Panc1 (cell line): ENCODE results near the gene PRKAG2. TPM values are rescaled to one million over a fixed set of nuclear protein-coding genes. Genes with fewer than 3 reads are reported as not detected.
A peak's percentile ranks its signal among the peaks of the same experiment; 100 is the strongest.

Source experiments
- ATAC-seq: fragments of 200-7000 bp; cut with Tn5 transposase; 2 replicates; pipeline ENCODE4 v1.9.1; 2020; ENCODE audit warnings: mild to moderate bottlenecking, moderate library complexity
- BruUV-seq: library from RNA; stranded (reverse); fragments of 400-500 nt; replicated peaks from 2 replicates; lab custom pipeline; 2021; lab: Mats Ljungman, UMichigan
- CTCF ChIA-PET: fragments of 300-600 bp; sonication (Branson Sonifier 250); formaldehyde crosslinking; loops from one replicate; lab custom pipeline; 2022; ENCODE audit warnings: antibody characterized with exemption; lab: Charles Lee
- POLR2A ChIA-PET: fragments of 300-600 bp; sonication (Branson Sonifier 250); formaldehyde crosslinking; loops from one replicate; lab custom pipeline; 2022; ENCODE audit warnings: antibody characterized with exemption; lab: Charles Lee
- DNase-seq: peaks from one replicate; pipeline ENCODE4 v3.0.0-alpha.2; 2010; ENCODE audit warnings: low read depth, low spot score
- H3K27ac ChIP-seq: 2 replicates; pipeline ENCODE4 v1.5.1; 2011; ENCODE audit warnings: mild to moderate bottlenecking, low read length, inconsistent platforms
- H3K27me3 ChIP-seq: fragments of 200-500 bp; sonication (Bioruptor generic); 2 replicates; pipeline ENCODE4 v1.6.0; 2014; ENCODE audit warnings: low read length, inconsistent platforms; ENCODE audit not compliant: control insufficient read depth, insufficient read depth
- H3K36me3 ChIP-seq: fragments of 200-500 bp; sonication (Bioruptor generic); 2 replicates; pipeline ENCODE4 v1.5.1; 2014; ENCODE audit warnings: inconsistent platforms, mild to moderate bottlenecking, low read length, moderate library complexity; ENCODE audit not compliant: control insufficient read depth, insufficient read depth
- H3K4me1 ChIP-seq: 2 replicates; pipeline ENCODE4 v1.5.1; 2011; ENCODE audit warnings: inconsistent platforms, mild to moderate bottlenecking, low read length, moderate library complexity; ENCODE audit not compliant: control insufficient read depth, insufficient read depth
- H3K4me3 ChIP-seq, 2 experiments: 2 replicates each; pipeline ENCODE4 v1.5.1; 2011 to 2012; ENCODE audit warnings: low read depth in 2 of 2, low read length in 2 of 2, mild to moderate bottlenecking in 2 of 2, inconsistent platforms in 1 of 2, moderate library complexity in 1 of 2
- H3K9me3 ChIP-seq: fragments of 200-500 bp; sonication (Bioruptor generic); 2 replicates; pipeline ENCODE4 v1.5.1; 2014; ENCODE audit warnings: low read depth, mild to moderate bottlenecking, inconsistent platforms, low read length, moderate library complexity; ENCODE audit not compliant: control insufficient read depth, insufficient read depth
- POLR2AphosphoS5 ChIP-seq: IDR thresholded peaks from 2 replicates; pipeline ENCODE4 v1.6.1; 2012; ENCODE audit warnings: mild to moderate bottlenecking, low read depth, low read length, moderate library complexity
- SIN3A ChIP-seq: IDR thresholded peaks from 2 replicates; pipeline ENCODE4 v1.6.1; 2012; ENCODE audit warnings: low read depth, mild to moderate bottlenecking, low read length, moderate library complexity, borderline replicate concordance; ENCODE audit not compliant: insufficient read depth
- TCF7L2 ChIP-seq: IDR thresholded peaks from 2 replicates; pipeline ENCODE4 v1.6.1; 2011; ENCODE audit warnings: mild to moderate bottlenecking, low read depth, low read length, inconsistent platforms
- in situ Hi-C: cut with HindIII; loops from 2 replicates; pipeline ENCODE4 v1.10.0; 2016; ENCODE audit warnings: low sequenced_read_pairs, low pct_unique_long_range_greater_than_20kb
- intact Hi-C: fragments of 100-400 bp; cut with micrococcal nuclease; formaldehyde crosslinking; loops from one replicate; pipeline ENCODE4 v1.10.0; 2022; ENCODE audit not compliant: unreplicated experiment
- total RNA-seq: library from RNA; stranded (reverse); gene quantifications from one replicate; pipeline ENCODE4 v1.2.1, GENCODE V29; 2021; ENCODE audit not compliant: unreplicated experiment
- TF ChIP-seq, protein P1 (sequence below): fragments of 450-650 bp; IDR thresholded peaks from 2 replicates; pipeline ENCODE4 v1.5.1; 2017; ENCODE audit warnings: mild to moderate bottlenecking
- TF ChIP-seq, protein P2 (sequence below), 2 experiments: IDR thresholded peaks; 2 replicates each; pipeline ENCODE4 v1.6.1; 2011 to 2012; ENCODE audit warnings: low read depth in 2 of 2, control low read depth in 1 of 2, low read length in 1 of 2, mild to moderate bottlenecking in 1 of 2, moderate library complexity in 1 of 2; ENCODE audit not compliant: insufficient read depth in 1 of 2

PRKAG2 gene
- total RNA-seq, 1 experiment from 2014 or later: 71.6 TPM

GRCh38 chr7:151889406-151890354 is 12.8 kb upstream of the PRKAG2 start:
- no TSS peak for BruUV-seq
- POLR2A ChIA-PET: interaction anchor here (0.6 kb wide), 1 partner anchor 172 kb away, joined by 5 read pairs; no protein-coding TSS in a partner anchor
- intact Hi-C loops: no loop called here

DNA sequence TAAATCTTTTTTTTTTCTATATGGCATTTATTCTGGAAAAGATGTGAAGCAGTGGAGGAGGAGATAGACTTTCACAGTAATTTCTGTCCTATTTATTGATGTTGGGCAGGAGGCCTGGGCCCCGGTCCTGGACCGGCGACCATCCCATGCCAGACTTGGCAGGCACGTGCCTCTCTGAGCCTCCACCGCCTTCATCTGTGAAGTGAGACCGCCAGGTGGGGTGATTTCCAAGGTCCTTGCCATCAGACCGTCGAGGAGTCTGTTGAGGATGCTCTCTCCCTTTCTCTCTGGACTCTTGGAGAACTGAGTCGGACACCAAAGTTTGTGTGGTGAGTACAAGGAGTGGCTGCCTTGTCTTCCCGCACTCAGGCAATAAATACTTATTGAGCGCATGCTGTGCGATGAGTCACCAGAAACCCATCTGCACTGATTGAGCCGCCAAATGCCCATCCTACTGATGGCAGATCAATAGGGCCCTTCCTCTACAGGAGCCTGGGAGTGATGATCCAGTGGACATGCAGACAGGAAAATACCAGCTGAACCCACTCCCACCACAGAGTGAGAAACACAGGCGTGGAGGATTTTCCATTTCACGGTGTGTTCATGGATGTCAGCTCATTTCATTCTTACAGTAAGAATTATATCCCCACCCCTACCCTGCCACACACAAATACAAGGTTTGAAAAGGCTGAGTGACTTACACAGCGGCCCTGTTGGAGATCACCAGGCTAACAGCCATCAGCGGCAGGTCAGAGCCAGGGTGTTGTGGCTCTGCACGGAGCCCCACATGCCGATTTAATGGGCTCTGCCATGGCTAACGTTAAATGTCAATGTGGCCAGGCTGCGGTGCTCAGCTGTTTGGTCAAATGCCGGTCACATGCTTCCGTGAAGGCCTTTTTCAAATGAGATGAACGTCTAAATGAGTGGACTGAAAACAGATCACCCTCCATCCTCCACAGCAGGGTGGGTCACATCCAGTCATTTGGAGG is 11.5 kb upstream of the PRKAG2 start:
- ChIA-PET CTCF (no interaction called here), POLR2A (no interaction called here)
- Histone ChIP-seq H3K36me3 (no peaks in the 10 kb centered on the region), H3K27me3 (peaks cover 6% of the 10 kb centered on the region), H3K9me3 (no peaks in the 10 kb centered on the region), H3K4me3 (no peak overlapping the region), H3K4me1 (no peaks in the 10 kb centered on the region), H3K27ac (no peak overlapping the region)
- no TSS peak for BruUV-seq
- intact Hi-C loops: no loop called here
- TF ChIP-seq SIN3A (no peak), TCF7L2 (no peak), POLR2AphosphoS5 (no peak)
- TF ChIP-seq, protein P1, sequence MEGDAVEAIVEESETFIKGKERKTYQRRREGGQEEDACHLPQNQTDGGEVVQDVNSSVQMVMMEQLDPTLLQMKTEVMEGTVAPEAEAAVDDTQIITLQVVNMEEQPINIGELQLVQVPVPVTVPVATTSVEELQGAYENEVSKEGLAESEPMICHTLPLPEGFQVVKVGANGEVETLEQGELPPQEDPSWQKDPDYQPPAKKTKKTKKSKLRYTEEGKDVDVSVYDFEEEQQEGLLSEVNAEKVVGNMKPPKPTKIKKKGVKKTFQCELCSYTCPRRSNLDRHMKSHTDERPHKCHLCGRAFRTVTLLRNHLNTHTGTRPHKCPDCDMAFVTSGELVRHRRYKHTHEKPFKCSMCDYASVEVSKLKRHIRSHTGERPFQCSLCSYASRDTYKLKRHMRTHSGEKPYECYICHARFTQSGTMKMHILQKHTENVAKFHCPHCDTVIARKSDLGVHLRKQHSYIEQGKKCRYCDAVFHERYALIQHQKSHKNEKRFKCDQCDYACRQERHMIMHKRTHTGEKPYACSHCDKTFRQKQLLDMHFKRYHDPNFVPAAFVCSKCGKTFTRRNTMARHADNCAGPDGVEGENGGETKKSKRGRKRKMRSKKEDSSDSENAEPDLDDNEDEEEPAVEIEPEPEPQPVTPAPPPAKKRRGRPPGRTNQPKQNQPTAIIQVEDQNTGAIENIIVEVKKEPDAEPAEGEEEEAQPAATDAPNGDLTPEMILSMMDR: no peak
- TF ChIP-seq, protein P2, sequence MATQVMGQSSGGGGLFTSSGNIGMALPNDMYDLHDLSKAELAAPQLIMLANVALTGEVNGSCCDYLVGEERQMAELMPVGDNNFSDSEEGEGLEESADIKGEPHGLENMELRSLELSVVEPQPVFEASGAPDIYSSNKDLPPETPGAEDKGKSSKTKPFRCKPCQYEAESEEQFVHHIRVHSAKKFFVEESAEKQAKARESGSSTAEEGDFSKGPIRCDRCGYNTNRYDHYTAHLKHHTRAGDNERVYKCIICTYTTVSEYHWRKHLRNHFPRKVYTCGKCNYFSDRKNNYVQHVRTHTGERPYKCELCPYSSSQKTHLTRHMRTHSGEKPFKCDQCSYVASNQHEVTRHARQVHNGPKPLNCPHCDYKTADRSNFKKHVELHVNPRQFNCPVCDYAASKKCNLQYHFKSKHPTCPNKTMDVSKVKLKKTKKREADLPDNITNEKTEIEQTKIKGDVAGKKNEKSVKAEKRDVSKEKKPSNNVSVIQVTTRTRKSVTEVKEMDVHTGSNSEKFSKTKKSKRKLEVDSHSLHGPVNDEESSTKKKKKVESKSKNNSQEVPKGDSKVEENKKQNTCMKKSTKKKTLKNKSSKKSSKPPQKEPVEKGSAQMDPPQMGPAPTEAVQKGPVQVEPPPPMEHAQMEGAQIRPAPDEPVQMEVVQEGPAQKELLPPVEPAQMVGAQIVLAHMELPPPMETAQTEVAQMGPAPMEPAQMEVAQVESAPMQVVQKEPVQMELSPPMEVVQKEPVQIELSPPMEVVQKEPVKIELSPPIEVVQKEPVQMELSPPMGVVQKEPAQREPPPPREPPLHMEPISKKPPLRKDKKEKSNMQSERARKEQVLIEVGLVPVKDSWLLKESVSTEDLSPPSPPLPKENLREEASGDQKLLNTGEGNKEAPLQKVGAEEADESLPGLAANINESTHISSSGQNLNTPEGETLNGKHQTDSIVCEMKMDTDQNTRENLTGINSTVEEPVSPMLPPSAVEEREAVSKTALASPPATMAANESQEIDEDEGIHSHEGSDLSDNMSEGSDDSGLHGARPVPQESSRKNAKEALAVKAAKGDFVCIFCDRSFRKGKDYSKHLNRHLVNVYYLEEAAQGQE (IDR thresholded peaks at IDR 0.05; ENCODE audit: insufficient read depth in 1 of 2, low read depth in 2 of 2, low read length in 1 of 2): no peak
- DNase-seq: no peak
- in situ Hi-C loops: no loop called here
- ATAC-seq: peak; percentile 48; the same call in 1 of the 2 replicates

More at GRCh38 chr7:151889406-151890354, 12.8 kb upstream of the PRKAG2 start:
- Histone ChIP-seq H3K4me1 (no peaks in the 10 kb centered on the region), H3K4me3 (no peak overlapping the region), H3K27ac (no peak overlapping the region), H3K27me3 (peaks cover 6% of the 10 kb centered on the region), H3K36me3 (no peaks in the 10 kb centered on the region), H3K9me3 (no peaks in the 10 kb centered on the region)
- in situ Hi-C loops: no loop called here
- no peak for DNase-seq
- no peak for ATAC-seq
- TF ChIP-seq, protein P1: no peak
- no peak for TF ChIP-seq TCF7L2
- TF ChIP-seq, protein P2 (IDR thresholded peaks at IDR 0.05; ENCODE audit: insufficient read depth in 1 of 2, low read depth in 2 of 2, low read length in 1 of 2): no peak
- no peak for TF ChIP-seq POLR2AphosphoS5
- no peak for TF ChIP-seq SIN3A
- CTCF ChIA-PET: no interaction called here
